Hematopoietic multipotent progenitor cell (in vitro differentiated cells): ENCODE measurements around the gene DEPDC4. TPM values are rescaled to one million over a fixed set of nuclear protein-coding genes. Genes with fewer than 3 reads are reported as not detected.

Experiments used
- DNase-seq, 3 donors: peaks; one replicate each; pipeline ENCODE4 v3.0.0-alpha.2; 2011 to 2015; ENCODE audit warnings: low read depth in 2 of 3, low spot score in 2 of 3
- small RNA-seq: library from RNA; depleted of rRNA; stranded (forward); fragments of <200 nt; gene quantifications from one replicate; pipeline ENCODE3, GENCODE V24; 2012
- total RNA-seq: library from RNA; depleted of rRNA; stranded (reverse); fragments of >200 nt; gene quantifications from one replicate; pipeline ENCODE4 v1.2.3, GENCODE V29; 2012

The DEPDC4 gene
- total RNA-seq, 1 donor, result 0.27 TPM

DNA sequence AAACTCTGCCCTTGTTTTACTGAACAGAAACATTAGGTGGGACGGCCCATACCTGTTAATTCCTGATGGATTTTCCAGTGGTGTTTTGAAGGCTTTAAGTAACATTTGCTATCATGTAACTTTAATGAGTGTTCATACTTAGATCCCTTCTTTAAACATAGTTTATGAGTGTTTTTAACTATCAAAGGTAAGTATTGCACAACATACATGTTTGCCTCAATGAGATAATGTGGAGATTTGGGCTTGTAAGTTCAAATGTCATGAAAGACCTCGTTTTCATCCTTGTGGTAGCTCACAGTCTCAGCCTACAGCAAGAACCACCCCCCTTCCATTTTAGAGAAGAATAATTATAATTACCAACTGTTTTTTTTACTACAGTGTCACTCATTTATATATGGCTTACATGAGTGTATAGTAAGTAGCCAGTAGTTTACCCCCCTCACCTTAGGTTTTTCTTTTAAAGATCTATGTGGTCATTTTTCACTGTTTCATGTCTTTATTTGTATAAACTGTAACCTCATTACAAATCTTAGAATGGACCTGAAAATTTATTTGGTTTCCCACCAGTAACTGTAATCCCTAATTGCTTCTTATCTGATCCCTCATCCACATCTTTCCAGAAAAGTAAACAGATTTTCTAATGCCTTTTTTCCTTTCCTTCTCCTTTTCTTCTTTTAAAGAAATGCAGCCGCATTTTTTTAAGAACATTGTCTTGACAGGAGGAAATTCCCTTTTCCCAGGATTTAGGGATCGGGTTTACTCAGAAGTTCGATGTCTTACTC lies 47.4 kb downstream of the DEPDC4 start:
- DNase-seq, result no peak

DNA sequence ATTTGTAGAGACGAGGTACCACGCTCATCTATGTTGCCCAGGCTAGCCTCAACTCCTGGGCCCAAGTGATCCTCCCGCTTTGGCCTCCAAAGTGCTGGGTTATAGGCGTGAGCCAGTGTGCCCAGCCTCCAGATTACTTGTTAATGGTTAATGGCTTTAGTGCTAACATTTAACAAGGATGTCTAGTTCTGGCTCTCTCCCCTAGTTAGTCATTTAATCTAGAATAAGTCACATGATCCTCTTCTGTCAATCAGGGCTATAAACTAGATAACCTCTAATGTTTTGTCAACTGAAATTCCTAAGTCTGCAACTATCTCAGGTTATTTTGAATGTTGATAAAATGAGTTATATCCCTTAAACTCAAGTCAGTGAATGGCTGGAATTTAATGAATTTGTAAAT lies 50.5 kb downstream of the DEPDC4 start:
- DNase-seq, result no peak

DNA sequence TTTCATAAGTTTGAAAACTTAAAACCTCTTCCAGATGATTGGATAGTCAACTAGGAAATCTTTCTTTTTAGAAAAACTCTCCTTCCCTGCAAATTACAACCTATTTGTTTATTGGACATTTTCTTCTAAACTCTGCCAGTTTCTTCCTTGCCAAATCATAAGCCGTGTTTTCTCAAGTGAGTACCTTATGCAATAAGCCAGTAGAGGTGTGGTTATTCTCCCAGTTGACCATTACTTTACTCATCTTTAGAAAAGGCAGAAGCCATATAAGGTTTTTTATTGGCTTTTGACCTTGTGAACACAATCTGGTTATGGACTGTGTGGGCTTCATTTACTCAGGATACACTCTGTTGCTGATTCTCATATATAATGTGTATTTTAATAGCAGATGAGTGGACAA lies 51.7 kb downstream of the DEPDC4 start:
- no peak for DNase-seq

DNA sequence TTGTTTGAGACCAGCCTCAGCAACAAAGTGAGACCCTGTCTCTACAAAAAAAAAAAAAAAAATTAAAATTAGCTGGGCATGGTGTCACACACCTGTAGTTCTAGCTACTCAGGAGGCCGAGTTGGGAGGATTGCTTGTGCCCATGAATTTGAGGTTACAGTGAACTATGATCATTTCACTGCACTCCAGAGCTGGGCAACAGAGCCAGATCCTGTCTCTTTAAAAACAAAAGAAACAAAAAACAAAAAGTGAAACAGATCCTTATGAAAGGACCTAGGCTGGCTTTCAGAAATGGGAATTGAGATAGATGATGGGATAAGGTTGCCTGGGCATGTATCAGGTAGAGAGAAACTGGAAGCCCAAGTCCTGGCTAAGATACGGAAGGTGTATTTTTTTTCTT lies 52.4 kb downstream of the DEPDC4 start:
- DNase-seq, result no peak

DNA sequence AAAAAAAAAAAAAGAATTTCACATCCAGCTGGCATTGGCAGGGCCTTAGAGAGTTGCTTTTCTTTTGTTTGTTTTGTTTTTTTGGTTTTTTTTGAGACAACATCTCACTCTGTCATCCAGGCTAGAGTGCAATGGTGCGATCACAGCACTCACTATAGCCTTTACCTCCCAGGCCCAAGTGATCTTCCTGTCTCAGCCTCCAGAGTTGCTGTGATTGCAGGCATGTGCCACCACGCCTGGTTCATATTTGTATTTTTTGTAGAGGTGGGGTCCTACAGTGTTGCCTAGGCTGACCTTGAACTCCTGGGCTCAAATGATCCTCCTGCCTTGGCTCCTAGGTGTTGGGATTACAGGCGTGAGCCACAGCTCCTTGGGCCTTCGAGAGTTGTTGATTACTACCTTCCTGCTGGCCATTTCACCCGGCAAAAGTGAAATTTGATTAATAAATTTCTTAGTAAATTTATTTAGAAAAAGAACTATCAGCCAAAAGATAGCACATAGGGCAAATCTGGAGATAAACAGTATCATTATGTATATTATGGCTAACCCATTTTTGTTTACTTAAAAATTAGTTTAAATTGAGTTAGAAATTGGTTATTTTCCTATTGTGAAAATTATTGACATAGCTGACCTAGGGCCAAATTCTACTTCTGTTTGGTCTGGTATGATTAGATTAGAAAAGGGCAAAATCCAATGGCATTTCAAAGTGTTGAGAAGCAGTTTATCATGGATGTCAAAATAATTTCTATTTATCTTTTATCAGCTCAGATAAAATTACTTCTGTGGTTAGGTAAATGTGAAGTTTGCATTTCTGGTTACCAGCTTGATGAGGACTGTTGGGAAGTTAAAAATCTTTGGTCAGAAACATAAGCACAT lies 53.6 kb downstream of the DEPDC4 start:
- no peak for DNase-seq

DNA sequence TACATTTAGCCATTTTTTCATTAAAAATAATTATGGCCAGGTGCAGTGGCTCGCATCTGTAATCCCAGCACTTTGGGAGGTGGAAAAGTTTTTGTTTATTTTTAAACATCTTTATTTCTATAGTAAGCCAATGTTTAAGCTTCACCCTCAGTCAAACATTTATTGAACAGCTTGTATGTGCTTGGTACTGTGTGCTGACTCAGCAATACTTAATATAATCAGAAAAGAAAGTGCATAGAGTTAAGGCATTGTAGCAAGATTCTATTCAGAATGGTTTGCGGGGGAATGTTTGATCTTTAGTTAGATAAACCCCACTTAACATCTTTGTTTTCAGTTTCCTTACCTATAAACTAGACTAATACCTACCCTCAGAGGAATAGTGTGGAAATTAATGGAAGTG lies 55.2 kb downstream of the DEPDC4 start:
- DNase-seq, result no peak

DNA sequence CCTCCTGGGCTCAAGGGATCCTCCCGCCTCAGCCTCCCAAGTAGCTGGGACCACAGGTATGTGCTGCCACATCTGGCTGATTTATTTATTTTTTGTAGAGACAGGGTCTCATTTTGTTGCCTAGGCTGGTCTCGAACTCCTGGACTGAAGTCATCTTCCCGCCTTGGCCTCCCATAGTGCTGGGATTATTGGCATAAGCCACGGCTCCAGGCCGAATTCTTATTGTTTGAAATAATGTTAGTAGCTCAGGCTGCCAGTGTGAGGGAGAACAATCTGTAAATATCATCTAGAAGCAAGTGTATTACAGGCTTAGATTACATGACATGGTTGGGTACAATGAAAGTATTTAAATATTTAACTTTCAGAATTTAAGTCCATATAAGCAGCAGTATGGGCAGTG lies 58.0 kb downstream of the DEPDC4 start:
- no peak for DNase-seq

DNA sequence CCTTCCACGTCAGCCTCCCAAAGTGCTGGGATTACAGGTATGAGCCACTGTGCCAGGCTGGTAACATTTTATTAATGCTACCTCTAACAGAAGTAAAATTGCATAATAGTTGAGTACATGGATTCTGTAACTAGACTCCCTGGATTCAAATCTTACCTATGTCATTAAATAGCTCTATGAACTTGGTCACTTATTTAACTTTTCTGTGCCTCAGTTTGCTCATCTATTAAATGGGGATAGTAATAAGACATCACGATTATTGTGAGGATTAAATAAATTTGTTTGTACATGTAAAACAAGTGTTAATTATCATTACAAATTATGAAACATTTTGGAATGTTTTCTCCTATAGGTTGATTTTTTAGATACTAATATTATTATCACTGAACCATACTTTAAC lies 59.6 kb downstream of the DEPDC4 start:
- DNase-seq, result no peak

DNA sequence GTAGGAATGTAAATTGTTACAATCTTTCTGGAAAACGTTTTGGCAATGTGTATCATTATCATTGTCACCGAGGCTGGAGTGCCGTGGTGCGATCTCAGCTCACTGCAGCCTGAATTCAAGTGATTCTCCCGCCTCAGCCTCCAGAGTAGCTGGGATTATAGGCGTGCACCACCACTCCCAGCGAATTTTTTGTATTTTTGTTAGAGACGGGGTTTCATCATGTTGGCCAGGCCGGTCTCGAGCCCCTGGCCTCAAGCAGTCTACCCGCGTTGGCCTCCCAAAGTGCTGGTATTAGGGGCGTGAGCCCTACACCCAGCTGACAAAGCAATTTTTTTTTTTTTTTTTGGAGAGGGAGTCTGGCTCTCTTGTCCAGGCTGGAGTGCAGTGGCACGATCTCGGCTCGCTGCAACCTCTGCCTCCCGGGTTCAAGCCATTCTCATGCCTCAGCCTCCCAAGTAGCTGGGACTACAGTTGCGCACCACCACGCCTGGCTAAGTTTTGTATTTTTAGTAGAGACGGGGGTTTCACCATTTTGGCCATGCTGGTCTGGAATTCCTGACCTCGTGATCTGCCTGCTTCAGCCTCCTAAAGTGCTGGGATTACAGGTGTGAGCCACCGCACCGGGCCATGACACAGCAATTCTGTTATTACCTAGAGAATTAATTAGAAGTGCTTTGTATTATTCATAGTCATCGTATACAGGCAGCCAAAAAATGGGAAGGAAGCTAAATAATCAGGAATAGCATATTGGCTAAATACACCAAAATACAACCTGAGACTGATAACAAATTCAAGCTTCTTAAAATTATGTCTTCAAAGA lies 65.1 kb downstream of the DEPDC4 start:
- DNase-seq, result no peak

DNA sequence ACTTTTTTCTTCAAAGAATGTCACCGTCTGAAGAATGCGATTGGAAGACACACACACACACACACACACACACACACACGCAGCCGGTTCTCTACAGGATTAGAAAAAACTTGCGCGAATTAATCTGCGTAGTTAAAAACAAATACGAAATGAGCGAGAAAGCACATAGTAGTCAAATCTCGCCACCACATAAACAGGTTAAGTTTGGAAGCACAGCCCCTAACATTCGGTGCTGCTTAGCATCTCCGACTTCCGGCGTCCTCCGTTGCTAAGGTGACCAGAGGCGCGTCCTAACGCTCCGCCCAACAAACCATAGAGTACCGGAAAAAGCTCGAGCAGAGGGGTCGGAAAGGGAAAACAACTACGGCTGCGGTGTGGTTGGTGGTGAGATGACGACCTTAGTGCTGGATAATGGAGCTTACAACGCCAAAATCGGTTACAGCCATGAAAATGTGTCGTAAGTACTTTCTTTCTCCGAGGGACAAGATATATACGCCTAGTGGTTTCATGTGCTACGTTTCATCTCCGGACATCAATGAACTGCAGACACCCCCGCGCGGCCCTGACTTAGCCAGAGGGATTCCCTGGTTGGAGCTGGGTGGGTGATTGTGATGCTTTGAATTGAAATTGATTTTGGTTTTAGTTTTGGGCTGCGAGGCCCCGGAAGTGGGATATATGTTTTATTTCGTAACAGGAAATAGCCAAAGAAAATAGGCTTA lies 66.3 kb downstream of the DEPDC4 start, which contains the start of gene ACTR6:
ACTR6 (plus strand) TSS at position 353 of the 719 bp plus-strand sequence; CDS start at position 390, 37 bp downstream.
- peak; percentile 97 to 99 (median 97) for DNase-seq

DNA sequence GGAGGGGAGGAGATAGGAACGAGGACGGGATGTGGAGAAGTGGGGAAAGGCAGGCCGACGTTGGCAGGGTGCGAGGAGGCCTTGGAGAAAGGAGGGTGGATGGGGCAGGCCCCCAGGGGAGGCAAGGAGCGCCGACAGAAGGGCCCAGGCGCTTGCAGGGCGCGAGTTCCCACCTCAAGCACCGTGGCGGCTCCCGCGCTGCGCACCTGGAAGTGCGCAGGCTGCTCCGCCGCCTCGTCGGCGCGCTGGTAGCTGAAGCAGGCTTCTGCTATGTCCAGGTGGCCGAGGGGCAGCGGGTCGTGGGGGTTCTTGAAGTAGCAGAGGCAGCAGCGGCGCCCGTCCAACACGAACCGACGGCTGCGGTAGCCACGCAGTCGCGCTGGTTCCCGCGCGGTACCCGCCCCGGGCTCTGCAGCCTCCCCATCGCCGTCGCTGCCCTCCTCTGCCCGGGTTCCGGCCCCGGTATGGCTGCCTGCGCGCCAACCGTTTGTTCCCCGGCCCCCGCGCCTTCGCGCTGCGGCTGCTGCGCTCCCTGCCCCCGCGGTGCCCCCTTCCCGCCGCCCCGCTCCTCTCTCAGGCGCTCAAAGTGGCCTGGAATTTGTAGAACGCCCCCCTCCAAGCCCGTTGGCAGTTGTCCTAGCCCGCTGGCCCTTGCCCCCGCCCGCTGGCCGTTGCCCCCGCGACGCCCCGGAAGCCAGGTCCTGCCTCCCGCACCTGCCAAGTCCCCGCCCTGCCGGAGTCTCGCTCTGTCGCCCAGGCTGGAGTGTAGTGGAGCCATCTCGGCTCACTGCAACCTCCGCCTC lies 67.3 kb downstream of the DEPDC4 start:
- peak; percentile 30 to 53 (median 36) for DNase-seq

DNA sequence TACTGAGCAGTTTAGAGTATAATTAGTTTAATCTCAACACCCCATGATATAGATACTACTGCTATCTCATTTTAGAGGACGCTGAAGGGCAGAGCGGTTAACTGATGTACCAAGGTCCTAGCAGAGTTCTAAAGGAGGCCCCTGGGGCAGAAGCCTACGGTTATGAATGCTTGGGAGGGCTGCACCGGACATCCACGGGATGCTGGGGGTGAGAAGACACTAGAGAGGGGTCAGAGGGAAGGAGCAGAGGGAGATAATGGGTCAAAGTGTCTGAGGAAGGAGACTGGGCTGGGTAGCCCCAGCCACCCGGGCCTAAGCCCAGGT lies 67.9 kb downstream of the DEPDC4 start:
- DNase-seq, result no peak

DNA sequence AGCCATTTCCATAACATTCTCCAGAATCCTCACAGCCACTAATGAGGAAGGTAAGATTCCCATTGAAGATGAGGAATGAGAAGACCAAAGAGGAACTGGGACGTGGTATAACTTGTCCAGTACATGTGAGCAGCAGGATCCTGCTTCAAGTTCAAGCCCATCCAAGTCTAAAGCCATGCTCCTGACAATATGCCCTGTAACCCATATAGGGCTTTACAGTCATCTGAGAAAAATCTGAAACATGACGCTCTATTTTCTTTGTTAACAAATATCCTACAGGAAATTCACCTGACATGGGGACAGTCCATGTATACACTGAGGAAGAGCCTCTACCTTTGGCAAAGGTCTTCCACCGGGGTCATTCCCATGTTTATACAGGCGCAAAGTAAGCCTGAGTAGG lies 69.4 kb downstream of the DEPDC4 start:
- no peak for DNase-seq

DNA sequence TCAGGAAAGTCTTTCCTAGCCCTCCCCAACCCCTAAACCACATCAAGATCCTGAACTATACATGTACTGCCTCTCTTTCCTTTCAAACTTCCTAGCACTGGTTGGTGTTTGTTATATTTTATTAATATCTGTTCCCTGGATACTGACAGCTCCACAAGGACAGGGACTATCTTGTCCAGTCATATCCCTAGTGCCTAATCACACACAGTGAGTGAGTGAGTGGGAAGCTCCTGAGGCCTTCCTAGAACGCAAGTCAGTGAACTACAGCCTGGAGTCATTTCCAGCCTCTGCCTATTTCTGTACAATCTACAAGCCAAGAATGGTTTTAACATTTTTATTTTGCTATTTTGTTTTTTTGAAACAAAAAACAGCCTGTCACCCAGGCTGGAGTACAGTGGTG lies 73.8 kb downstream of the DEPDC4 start:
- DNase-seq, result no peak

Small RNAs within 50 kb of the gene (small RNA-seq; reads per million reads assigned to genes)
- gene RF00019, result not detected

Other genes with a start within 250 kb of the DEPDC4 start
- 10.2 TPM for gene BLTP3B, start 124.2 kb downstream of the DEPDC4 start, total RNA-seq
- gene ACTR6, start 66.3 kb downstream of the DEPDC4 start, total RNA-seq, result 8.1 TPM
- gene SCYL2, start 98 bp upstream of the DEPDC4 start, total RNA-seq, result 18.0 TPM
- not detected for gene SLC17A8, start 90.0 kb upstream of the DEPDC4 start, total RNA-seq
- not detected for gene NR1H4, start 206.8 kb upstream of the DEPDC4 start, total RNA-seq